ENCODE measurements around the gene COL19A1. TPM values are rescaled to one million over a fixed set of nuclear protein-coding genes. Genes with fewer than 3 reads are reported as not detected.
A peak's percentile ranks its signal among the peaks of the same experiment; 100 is the strongest.

The COL19A1 gene
- total and polyA plus RNA-seq, 2 experiments from 2014 or later: not detected

DNA sequence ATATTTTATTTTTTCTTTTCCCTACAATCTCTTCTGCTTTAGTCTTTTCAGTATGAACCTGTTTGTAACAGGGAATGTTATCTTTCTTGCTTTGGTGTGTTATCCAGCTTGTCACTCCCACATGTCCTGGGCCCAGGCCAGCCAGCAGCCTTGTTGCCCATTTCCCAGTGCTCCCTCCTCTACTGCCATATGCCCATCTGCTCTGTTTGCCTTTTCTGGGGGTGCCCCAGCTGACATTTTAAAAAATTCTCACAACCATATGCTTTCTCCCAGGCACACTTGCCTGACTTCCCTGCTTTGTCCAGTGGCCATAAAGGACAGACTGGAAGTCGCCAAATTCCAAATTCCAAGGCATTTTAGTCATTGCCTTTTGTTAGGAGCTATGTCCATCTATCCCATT is 45.9 kb upstream of the COL19A1 start:
- Histone ChIP-seq H3K27me3 (ENCODE audit: insufficient read depth) (no peaks in the 10 kb centered on the region), H4K20me1 (replicated peaks; ENCODE audit: insufficient read depth) (no peaks in the 10 kb centered on the region), H3F3A (replicated peaks; ENCODE audit: low read depth) (no peaks in the 10 kb centered on the region), H2AFZ (no peak overlapping the region), H3K4me3 (no peak overlapping the region), H3K4me2 (no peak overlapping the region), H3K79me2 (replicated peaks; ENCODE audit: insufficient read depth) (no peaks in the 10 kb centered on the region), H3K9me2 (ENCODE audit: insufficient read depth) (0 out of 2 replicates have a peak, but pooled peaks cover 4% of the 10 kb centered on the region), H3K36me3 (ENCODE audit: insufficient read depth) (no peaks in the 10 kb centered on the region), H3K27ac (ENCODE audit: low read depth) (no peak overlapping the region), H3K4me1 (ENCODE audit: insufficient read depth) (peaks cover 14% of the 10 kb centered on the region)
- no peaks in the 10 kb centered on the region for H3K36me3 Mint-ChIP-seq (ENCODE audit: low read depth)
- H3K9me3 Mint-ChIP-seq: no peaks in the 10 kb centered on the region
- TF ChIP-seq CREB1 (CRISPR knock-in tag; IDR thresholded peaks at IDR 0.05; ENCODE audit: low read depth) (no peak), NANOG (IDR thresholded peaks at IDR 0.05; ENCODE audit: borderline replicate concordance) (no peak), STAT1 (IDR thresholded peaks at IDR 0.05; ENCODE audit: unreplicated experiment) (no peak), POLR2AphosphoS5 (IDR thresholded peaks at IDR 0.05; ENCODE audit: low read depth) (no peak), ZNF331 (CRISPR knock-in tag; IDR thresholded peaks at IDR 0.05; ENCODE audit: low read depth) (no peak), CTCF (conservative IDR thresholded peaks at IDR 0.05; ENCODE audit: low read depth in 2 of 2) (no peak), JUNB (IDR thresholded peaks at IDR 0.05; ENCODE audit: unreplicated experiment) (no peak), ZNF114 (CRISPR knock-in tag; IDR thresholded peaks at IDR 0.05) (no peak), EZH2 (IDR thresholded peaks at IDR 0.05; ENCODE audit: low read depth, unreplicated experiment) (no peak), ZNF462 (CRISPR knock-in tag; IDR thresholded peaks at IDR 0.05) (no peak), EZH2phosphoT487 (IDR thresholded peaks at IDR 0.05; ENCODE audit: unreplicated experiment) (no peak)
- TF ChIP-seq, protein P1, sequence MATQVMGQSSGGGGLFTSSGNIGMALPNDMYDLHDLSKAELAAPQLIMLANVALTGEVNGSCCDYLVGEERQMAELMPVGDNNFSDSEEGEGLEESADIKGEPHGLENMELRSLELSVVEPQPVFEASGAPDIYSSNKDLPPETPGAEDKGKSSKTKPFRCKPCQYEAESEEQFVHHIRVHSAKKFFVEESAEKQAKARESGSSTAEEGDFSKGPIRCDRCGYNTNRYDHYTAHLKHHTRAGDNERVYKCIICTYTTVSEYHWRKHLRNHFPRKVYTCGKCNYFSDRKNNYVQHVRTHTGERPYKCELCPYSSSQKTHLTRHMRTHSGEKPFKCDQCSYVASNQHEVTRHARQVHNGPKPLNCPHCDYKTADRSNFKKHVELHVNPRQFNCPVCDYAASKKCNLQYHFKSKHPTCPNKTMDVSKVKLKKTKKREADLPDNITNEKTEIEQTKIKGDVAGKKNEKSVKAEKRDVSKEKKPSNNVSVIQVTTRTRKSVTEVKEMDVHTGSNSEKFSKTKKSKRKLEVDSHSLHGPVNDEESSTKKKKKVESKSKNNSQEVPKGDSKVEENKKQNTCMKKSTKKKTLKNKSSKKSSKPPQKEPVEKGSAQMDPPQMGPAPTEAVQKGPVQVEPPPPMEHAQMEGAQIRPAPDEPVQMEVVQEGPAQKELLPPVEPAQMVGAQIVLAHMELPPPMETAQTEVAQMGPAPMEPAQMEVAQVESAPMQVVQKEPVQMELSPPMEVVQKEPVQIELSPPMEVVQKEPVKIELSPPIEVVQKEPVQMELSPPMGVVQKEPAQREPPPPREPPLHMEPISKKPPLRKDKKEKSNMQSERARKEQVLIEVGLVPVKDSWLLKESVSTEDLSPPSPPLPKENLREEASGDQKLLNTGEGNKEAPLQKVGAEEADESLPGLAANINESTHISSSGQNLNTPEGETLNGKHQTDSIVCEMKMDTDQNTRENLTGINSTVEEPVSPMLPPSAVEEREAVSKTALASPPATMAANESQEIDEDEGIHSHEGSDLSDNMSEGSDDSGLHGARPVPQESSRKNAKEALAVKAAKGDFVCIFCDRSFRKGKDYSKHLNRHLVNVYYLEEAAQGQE (IDR thresholded peaks at IDR 0.05; ENCODE audit: unreplicated experiment): no peak
- TF ChIP-seq, protein P2, sequence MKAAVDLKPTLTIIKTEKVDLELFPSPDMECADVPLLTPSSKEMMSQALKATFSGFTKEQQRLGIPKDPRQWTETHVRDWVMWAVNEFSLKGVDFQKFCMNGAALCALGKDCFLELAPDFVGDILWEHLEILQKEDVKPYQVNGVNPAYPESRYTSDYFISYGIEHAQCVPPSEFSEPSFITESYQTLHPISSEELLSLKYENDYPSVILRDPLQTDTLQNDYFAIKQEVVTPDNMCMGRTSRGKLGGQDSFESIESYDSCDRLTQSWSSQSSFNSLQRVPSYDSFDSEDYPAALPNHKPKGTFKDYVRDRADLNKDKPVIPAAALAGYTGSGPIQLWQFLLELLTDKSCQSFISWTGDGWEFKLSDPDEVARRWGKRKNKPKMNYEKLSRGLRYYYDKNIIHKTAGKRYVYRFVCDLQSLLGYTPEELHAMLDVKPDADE (IDR thresholded peaks at IDR 0.05): no peak
- peaks cover 13% of the 10 kb centered on the region for H3K4me1 Mint-ChIP-seq
- no peak overlapping the region for H3K4me3 Mint-ChIP-seq
- H3K27me3 Mint-ChIP-seq (ENCODE audit: insufficient read depth, low read depth, poor library complexity): peaks cover 2% of the 10 kb centered on the region
- DNase-seq (ENCODE audit: low spot score) (no peak), ATAC-seq (no peak)
- peak overlapping the region; percentile 4; the same call in 1 of the 2 replicates for H3K27ac Mint-ChIP-seq

Measured in GM23338 (cell line).